Heart left ventricle (tissue), 16 donors: ENCODE data around the gene SLC7A1. TPM values are rescaled to one million over a fixed set of nuclear protein-coding genes. Genes with fewer than 3 reads are reported as not detected.

Experiments used
- ATAC-seq, 4 donors: fragments of 200-7000 bp; cut with Tn5 transposase; one replicate each; pipeline ENCODE4 v1.9.1; 2020 to 2022; ENCODE audit warnings: moderate library complexity in 4 of 4, mild to moderate bottlenecking in 3 of 4, moderate number of reproducible peaks in 1 of 4
- DNase-seq, 5 donors: peaks; one replicate each; pipeline ENCODE4 v3.0.0-alpha.2; 2020
- H3K27ac ChIP-seq, 12 donors: fragments of 200-600 bp; sonication (generic) in 4 of 12; one replicate each; pipeline versions ENCODE4 v1.5.0 to v1.8.0; 2016 to 2022; ENCODE audit warnings: mild to moderate bottlenecking in 2 of 12
- H3K27me3 ChIP-seq, 9 donors: fragments of 200-600 bp; sonication (generic) in 2 of 9; one replicate each; pipeline versions ENCODE4 v1.5.1 to v1.8.0; 2016 to 2022; ENCODE audit warnings: mild to moderate bottlenecking in 3 of 9
- H3K36me3 ChIP-seq, 9 donors: fragments of 200-600 bp; sonication (generic) in 2 of 9; one replicate each; pipeline versions ENCODE4 v1.5.0 to v1.8.0; 2018 to 2022; ENCODE audit warnings: mild to moderate bottlenecking in 2 of 9
- H3K4me1 ChIP-seq, 12 donors: fragments of 200-600 bp; sonication (generic) in 4 of 12; one replicate each; pipeline versions ENCODE4 v1.5.0 to v1.8.0; 2016 to 2022; ENCODE audit warnings: mild to moderate bottlenecking in 3 of 12
- H3K4me3 ChIP-seq, 12 donors: fragments of 200-600 bp; sonication (generic) in 4 of 12; one replicate each; pipeline versions ENCODE4 v1.5.0 to v1.8.0; 2017 to 2022; ENCODE audit warnings: mild to moderate bottlenecking in 9 of 12, moderate library complexity in 4 of 12
- H3K9me3 ChIP-seq, 12 donors: fragments of 200-600 bp; sonication (generic) in 4 of 12; one replicate each; pipeline versions ENCODE4 v1.5.0 to v1.8.0; 2016 to 2022; ENCODE audit warnings: mild to moderate bottlenecking in 1 of 12
- CTCF ChIP-seq, 12 donors: fragments of 200-600 bp; sonication (generic) in 4 of 12; IDR thresholded peaks; one replicate each; pipeline versions ENCODE4 v1.5.0 to v1.8.0; 2018 to 2022; ENCODE audit warnings: antibody characterized with exemption in 12 of 12, mild to moderate bottlenecking in 5 of 12
- POLR2A ChIP-seq, 2 donors: fragments of 450-650 bp; IDR thresholded peaks; one replicate each; pipeline ENCODE4 v1.6.1; 2017; ENCODE audit warnings: antibody characterized with exemption in 2 of 2, mild to moderate bottlenecking in 2 of 2, moderate library complexity in 2 of 2
- WGBS, 4 donors: extraction: QIAGEN DNeasy Blood & Tissue Kit in 2 of 4; methylation state at CpG; one replicate each; pipeline versions ENCODE4 v1.1.5 to v1.1.7; 2013 to 2018; 5-methylcytosine and 5-hydroxymethylcytosine counted together
- intact Hi-C, 10 donors: fragments of 100-400 bp; cut with DNase I; formaldehyde crosslinking; loops; one replicate each; pipeline versions ENCODE4 v1.11.1 to v1.14.2; 2022
- polyA plus RNA-seq, 2 donors: library from polyadenylated mRNA; stranded (reverse); fragments of 200-250 nt; gene quantifications; one replicate each; pipeline ENCODE4 v1.2.3, GENCODE V29; 2013
- total RNA-seq, 9 donors: library from RNA; depleted of rRNA in 2 of 9; stranded (reverse); fragments of >200 nt in 2 of 9; fragmentation: NEBNext Ultra II Directional in 3 of 9; extraction: Animal tissue kit (Norgen Biotek cat#: 25700) in 3 of 9; gene quantifications; one replicate each; pipeline versions ENCODE4 v1.1.0 to v1.2.4, GENCODE V29; 2016 to 2023
- donor health status: ischemic (EF 13 %, LVEDD 7.1; RV severe dilation, severe dysfunction).
- donor health status: healthy with polysubstance abuse.
- donor health status: DM: no; HTN: yes; CAD: no.
- donor health status: DM: no; HTN: no; CAD: no.
- donor health status: ischemic (EF 25% LVEDD 6.9; RV normal size, moderate dysfunction).
- donor health status: ischemic (EF 25% LVEDD 5.7; RV mildly dilated, moderate dysfunction).
- donor health status: healthy.
- donor health status: DM: yes; HTN: yes; CAD: no.
- donor health status: ischemic (EF 35%, LVEDD 5.7; RV mildly dilated, moderate dysfunction).
- donor health status: nonischemic (EF 11% LVEDD 7.7; RV severe dilation, severe dysfunction).
- donor health status: DM: yes; HTN: yes; CAD: no.
- donor health status: PGD.
- donor health status: ischemic (EF 29% LVEDD 5.4; RV normal size, mild dysfunction).
- donor health status: nonischemic (EF 23%, LVEDD 6.1; RV moderate dilation, normal function).

SLC7A1 gene
- total and polyA plus RNA-seq, 11 donors: 3.5 to 66.7 (median 14.3) TPM

GRCh38 chr13:29516880-29517279, 78.6 kb downstream of the SLC7A1 start:
- Histone ChIP-seq H3K27me3 (no peaks in the 10 kb centered on the region), H3K36me3 (peaks cover 0 to 68% (median 18%) of the 10 kb centered on the region in 9 donors), H3K4me3 (no peak overlapping the region), H3K27ac (no peak overlapping the region), H3K9me3 (no peaks in the 10 kb centered on the region), H3K4me1 (peaks cover 0 to 11% (median 0%) of the 10 kb centered on the region in 12 donors)
- WGBS, 4 donors: 91 to 96% (median 94%) methylated on average over 5 to 12 of the region's 12 CpGs
- TF ChIP-seq CTCF (IDR thresholded peaks at IDR 0.05): no peak
- TF ChIP-seq POLR2A (IDR thresholded peaks at IDR 0.05): no peak
- intact Hi-C loops: no loop called here
- ATAC-seq (no peak), DNase-seq (no peak)

GRCh38 chr13:29516012-29516411, 79.5 kb downstream of the SLC7A1 start:
- TF ChIP-seq POLR2A (IDR thresholded peaks at IDR 0.05) (no peak), CTCF (IDR thresholded peaks at IDR 0.05) (no peak)
- no peak overlapping the region for H3K27ac ChIP-seq
- peaks cover 0 to 63% (median 18%) of the 10 kb centered on the region in 9 donors for H3K36me3 ChIP-seq
- 93 to 95% (median 94%) methylated on average over 11 of the region's 11 CpGs for WGBS, 4 donors
- no peak for ATAC-seq
- H3K9me3 ChIP-seq: no peaks in the 10 kb centered on the region
- no peak overlapping the region for H3K4me3 ChIP-seq
- DNase-seq: no peak
- peaks cover 0 to 11% (median 0%) of the 10 kb centered on the region in 12 donors for H3K4me1 ChIP-seq
- intact Hi-C loops: no loop called here
- H3K27me3 ChIP-seq: no peaks in the 10 kb centered on the region

GRCh38 chr13:29515372-29515771, 80.1 kb downstream of the SLC7A1 start:
- ATAC-seq: no peak
- no peaks in the 10 kb centered on the region for H3K27me3 ChIP-seq
- peaks cover 0 to 67% (median 18%) of the 10 kb centered on the region in 9 donors for H3K36me3 ChIP-seq
- DNase-seq: no peak
- peaks cover 0 to 11% (median 0%) of the 10 kb centered on the region in 12 donors for H3K4me1 ChIP-seq
- no peak overlapping the region for H3K27ac ChIP-seq
- no peak overlapping the region for H3K4me3 ChIP-seq
- TF ChIP-seq CTCF (IDR thresholded peaks at IDR 0.05): no peak
- TF ChIP-seq POLR2A (IDR thresholded peaks at IDR 0.05): no peak
- intact Hi-C loops: no loop called here
- 89 to 95% (median 92%) methylated on average over 6 to 7 of the region's 7 CpGs for WGBS, 4 donors
- H3K9me3 ChIP-seq: no peaks in the 10 kb centered on the region

GRCh38 chr13:29514720-29515310, 80.7 kb downstream of the SLC7A1 start:
- Histone ChIP-seq H3K36me3 (peaks cover 0 to 67% (median 18%) of the 10 kb centered on the region in 9 donors), H3K4me1 (peaks cover 0 to 11% (median 0%) of the 10 kb centered on the region in 12 donors), H3K27me3 (no peaks in the 10 kb centered on the region), H3K4me3 (no peak overlapping the region), H3K9me3 (no peaks in the 10 kb centered on the region), H3K27ac (peak overlapping the region in 1 of 12 donors; percentile 42)
- intact Hi-C loops: loop anchor here in 2 of 10 donors (5.0 kb wide), 1 partner anchor 77 kb away; no protein-coding TSS in a partner anchor
- WGBS, 4 donors: 80 to 94% (median 82%) methylated on average over 8 to 13 of the region's 13 CpGs
- DNase-seq (no peak), ATAC-seq (no peak)
- no peak for TF ChIP-seq POLR2A (IDR thresholded peaks at IDR 0.05)
- no peak for TF ChIP-seq CTCF (IDR thresholded peaks at IDR 0.05)
